GM19397 (cell line): Measurements from ENCODE around the gene PEDS1.
A peak's percentile ranks its signal among the peaks of the same experiment; 100 is the strongest.
"Not testable (repeated sequence)": the region's sequence is repeated elsewhere in the genome, so short reads cannot be mapped to it uniquely, and the experiment has no call there.

Experiments
- ATAC-seq: cut with Tn5 transposase; IDR thresholded peaks from one replicate; pipeline ENCODE4 v1.9.1; 2021; ENCODE audit warnings: mild to moderate bottlenecking, moderate library complexity; ENCODE audit not compliant: unreplicated experiment

The PEDS1 gene

GRCh38 chr20:50115041-50115512 lies 38.4 kb downstream of the PEDS1 start:
- ATAC-seq: no peak

DNA sequence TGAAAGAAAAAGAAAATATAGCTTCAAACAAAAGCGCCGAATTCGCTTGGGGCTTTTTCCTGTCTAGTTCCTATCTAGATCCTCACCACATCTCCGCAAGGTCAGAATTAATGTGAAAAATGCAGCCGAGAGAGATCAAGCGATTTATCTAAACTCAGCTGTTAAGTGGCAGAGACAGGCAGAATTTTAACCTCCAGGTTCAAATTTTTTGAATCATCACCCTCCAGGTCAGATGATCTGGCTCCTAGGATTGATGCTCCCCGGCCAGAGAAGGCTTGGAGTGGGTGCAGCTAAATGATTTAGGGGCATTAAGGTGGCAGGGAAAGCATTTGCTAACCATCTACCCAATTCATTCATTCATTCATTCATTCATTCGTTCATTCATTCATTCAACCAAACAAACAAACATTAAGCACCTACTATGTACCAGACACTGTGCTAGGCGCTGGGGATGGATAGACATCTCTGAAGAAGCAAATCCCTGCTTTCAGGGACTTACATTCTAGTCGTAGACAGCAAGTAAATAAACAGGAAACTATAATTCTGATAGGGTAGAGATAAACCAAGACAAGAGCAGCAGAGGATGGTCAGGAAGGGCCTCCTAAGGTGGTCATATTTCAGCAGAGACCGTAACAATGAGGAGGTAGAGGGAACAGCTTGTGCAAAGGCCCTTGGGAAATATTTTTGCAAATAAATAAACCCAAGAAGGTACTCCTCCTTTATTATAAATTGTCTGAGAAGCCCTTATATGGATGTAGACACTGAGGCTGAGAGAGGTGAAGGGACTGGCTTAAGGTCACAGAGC lies 39.9 kb downstream of the PEDS1 start:
- no peak for ATAC-seq

- ATAC-seq: peak; percentile 50
Observed at GRCh38 chr20:50112512-50113419, 40.8 kb downstream of the PEDS1 start, which contains the start of gene UBE2V1. Gene UBE2V1 (minus strand): TSS chr20:50113150. CDS start chr20:50113128, 22 bp downstream.

- ATAC-seq: no peak
Observed at GRCh38 chr20:50111829-50112495, 41.6 kb downstream of the PEDS1 start.

GRCh38 chr20:50111120-50111828 lies 42.2 kb downstream of the PEDS1 start:
- no peak for ATAC-seq

- ATAC-seq: no peak
Observed at GRCh38 chr20:50110141-50111047, 43.1 kb downstream of the PEDS1 start.

DNA sequence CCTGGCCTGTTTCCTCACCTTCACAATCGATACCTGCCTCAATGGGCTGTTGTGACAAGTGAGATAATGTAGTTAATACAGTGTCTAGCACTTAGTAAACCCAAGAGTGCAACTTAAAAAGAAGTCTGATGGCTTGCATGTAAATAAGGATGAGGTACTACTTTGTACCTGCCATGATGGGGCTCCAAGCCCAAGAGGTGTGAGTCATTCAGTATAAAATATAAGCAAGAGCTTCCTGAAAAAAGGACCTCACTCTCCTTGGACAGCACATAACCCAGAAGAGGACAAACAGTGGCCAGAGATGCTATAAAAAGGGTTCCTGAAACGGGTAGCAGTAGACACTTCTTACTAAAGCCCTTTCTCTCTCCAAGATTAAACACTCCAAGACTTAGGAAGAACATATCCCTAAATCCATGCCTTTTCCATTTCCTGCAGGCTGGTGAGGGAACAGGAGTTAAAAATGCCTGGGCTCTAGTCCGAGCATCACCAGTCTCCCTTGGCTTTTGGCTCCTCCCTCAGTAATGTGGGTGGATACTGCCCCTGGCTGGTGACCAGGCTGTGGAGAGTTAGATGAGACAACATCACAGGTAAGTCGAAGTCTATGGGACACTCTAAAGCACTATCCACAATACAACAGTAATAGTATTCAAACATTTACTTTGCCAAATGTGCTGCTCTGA lies 44.8 kb downstream of the PEDS1 start:
- ATAC-seq: no peak

GRCh38 chr20:50107796-50108331 lies 45.7 kb downstream of the PEDS1 start:
- ATAC-seq: no peak

DNA sequence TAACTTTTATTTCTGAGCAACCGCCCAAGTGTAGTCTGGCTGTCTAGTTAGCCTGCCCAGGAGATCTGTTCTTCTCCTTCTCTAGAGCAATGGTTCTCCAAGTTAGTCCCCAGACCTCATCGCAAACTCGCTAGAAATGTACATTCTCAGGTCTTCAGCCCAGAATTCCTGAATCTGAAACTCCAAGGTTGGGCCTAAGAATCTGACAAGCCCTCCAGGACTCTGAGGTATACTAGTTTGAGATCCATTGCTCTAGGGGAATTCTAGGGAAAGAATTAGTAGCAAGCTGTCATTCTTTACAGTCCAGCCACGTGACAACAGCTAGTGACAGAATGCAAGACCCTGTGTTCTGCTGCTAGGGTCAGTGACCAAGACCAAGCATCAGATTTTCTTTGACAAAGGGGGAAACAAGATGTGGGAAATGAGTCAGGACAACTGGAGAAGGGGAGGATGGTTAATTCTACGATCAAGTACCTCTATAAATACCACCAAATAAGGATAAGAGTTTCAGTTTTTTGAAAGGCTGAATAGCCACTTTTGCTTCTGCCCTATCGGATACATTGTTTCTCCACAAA lies 46.4 kb downstream of the PEDS1 start:
- no peak for ATAC-seq

GRCh38 chr20:50106669-50107068 lies 46.9 kb downstream of the PEDS1 start:
- not testable (repeated sequence) for ATAC-seq
